Nephron progenitor cell (in vitro differentiated cells): Measurements from ENCODE around the gene UGT1A1.

Experiments
- DNase-seq: peaks from one replicate; pipeline ENCODE4 v3.0.0; 2021
- H3K27ac Mint-ChIP-seq: 2 replicates; pipeline ENCODE4 v1.8.0; 2021; ENCODE audit warnings: mild to moderate bottlenecking, moderate library complexity, mixed read lengths
- H3K27me3 Mint-ChIP-seq: 2 replicates; pipeline ENCODE4 v1.8.0; 2021; ENCODE audit warnings: mild to moderate bottlenecking, low read depth, mixed read lengths; ENCODE audit not compliant: poor library complexity
- H3K36me3 Mint-ChIP-seq: 2 replicates; pipeline ENCODE4 v1.8.0; 2021; ENCODE audit warnings: low read depth, mixed read lengths
- H3K4me1 Mint-ChIP-seq: 2 replicates; pipeline ENCODE4 v1.8.0; 2021; ENCODE audit warnings: mixed read lengths
- H3K4me3 Mint-ChIP-seq: 2 replicates; pipeline ENCODE4 v1.8.0; 2021; ENCODE audit warnings: mild to moderate bottlenecking, moderate library complexity, mixed read lengths
- H3K9me3 Mint-ChIP-seq: 2 replicates; pipeline ENCODE4 v1.8.0; 2021; ENCODE audit warnings: mild to moderate bottlenecking, moderate library complexity, mixed read lengths
- CTCF ChIP-seq: fragments of 200-600 bp; sonication (generic); IDR thresholded peaks from 2 replicates; pipeline ENCODE4 v1.5.0; 2021; ENCODE audit warnings: antibody characterized with exemption

Gene UGT1A1

GRCh38 chr2:233756429-233757081 is 3.5 kb upstream of the UGT1A1 start:
- no peaks in the 10 kb centered on the region for H3K4me1 Mint-ChIP-seq
- H3K4me3 Mint-ChIP-seq, result no peak overlapping the region
- H3K9me3 Mint-ChIP-seq, result peaks cover 13% of the 10 kb centered on the region
- TF ChIP-seq CTCF, result no peak
- H3K27me3 Mint-ChIP-seq, result peaks cover 16% of the 10 kb centered on the region
- no peak for DNase-seq
- no peaks in the 10 kb centered on the region for H3K36me3 Mint-ChIP-seq
- no peak overlapping the region for H3K27ac Mint-ChIP-seq

- TF ChIP-seq CTCF, result no peak
- no peaks in the 10 kb centered on the region for H3K4me1 Mint-ChIP-seq
- DNase-seq, result no peak
- no peaks in the 10 kb centered on the region for H3K36me3 Mint-ChIP-seq
- no peak overlapping the region for H3K4me3 Mint-ChIP-seq
- H3K9me3 Mint-ChIP-seq, result peaks cover 3% of the 10 kb centered on the region
- H3K27ac Mint-ChIP-seq, result no peak overlapping the region
- peaks cover 16% of the 10 kb centered on the region for H3K27me3 Mint-ChIP-seq
Observed at GRCh38 chr2:233758141-233758540, 1.9 kb upstream of the UGT1A1 start.

GRCh38 chr2:233758849-233759248 is 1.2 kb upstream of the UGT1A1 start:
- TF ChIP-seq CTCF, result no peak
- Mint-ChIP-seq H3K4me3 (no peak overlapping the region), H3K4me1 (no peaks in the 10 kb centered on the region), H3K36me3 (no peaks in the 10 kb centered on the region), H3K27ac (no peak overlapping the region), H3K27me3 (peaks cover 17% of the 10 kb centered on the region), H3K9me3 (peaks cover 3% of the 10 kb centered on the region)
- no peak for DNase-seq

- TF ChIP-seq CTCF, result no peak
- Mint-ChIP-seq H3K27ac (no peak overlapping the region), H3K4me1 (no peaks in the 10 kb centered on the region), H3K4me3 (no peak overlapping the region), H3K36me3 (no peaks in the 10 kb centered on the region), H3K9me3 (no peaks in the 10 kb centered on the region), H3K27me3 (peaks cover 23% of the 10 kb centered on the region)
- no peak for DNase-seq
Observed at GRCh38 chr2:233761040-233761769, 1.1 kb downstream of the UGT1A1 start.

GRCh38 chr2:233764264-233764663 is 4.2 kb downstream of the UGT1A1 start:
- H3K4me3 Mint-ChIP-seq, result no peak overlapping the region
- no peaks in the 10 kb centered on the region for H3K36me3 Mint-ChIP-seq
- no peak overlapping the region for H3K27ac Mint-ChIP-seq
- H3K9me3 Mint-ChIP-seq, result no peaks in the 10 kb centered on the region
- peaks cover 23% of the 10 kb centered on the region for H3K27me3 Mint-ChIP-seq
- H3K4me1 Mint-ChIP-seq, result no peaks in the 10 kb centered on the region
- TF ChIP-seq CTCF, result no peak
- DNase-seq, result no peak

GRCh38 chr2:233764761-233765160 is 4.7 kb downstream of the UGT1A1 start:
- no peaks in the 10 kb centered on the region for H3K9me3 Mint-ChIP-seq
- H3K36me3 Mint-ChIP-seq, result no peaks in the 10 kb centered on the region
- H3K4me1 Mint-ChIP-seq, result no peaks in the 10 kb centered on the region
- DNase-seq, result no peak
- peaks cover 23% of the 10 kb centered on the region for H3K27me3 Mint-ChIP-seq
- no peak overlapping the region for H3K4me3 Mint-ChIP-seq
- TF ChIP-seq CTCF, result no peak
- H3K27ac Mint-ChIP-seq, result no peak overlapping the region
